GM23338 (cell line): Measurements from ENCODE around the gene GADD45A. TPM values are rescaled to one million over a fixed set of nuclear protein-coding genes. Genes with fewer than 3 reads are reported as not detected.
A peak's percentile ranks its signal among the peaks of the same experiment; 100 is the strongest.

Source experiments
- ATAC-seq: fragments of 200-7000 bp; cut with Tn5 transposase; 3 replicates; pipeline ENCODE4 v1.9.1; 2020
- DNase-seq: peaks from one replicate; pipeline ENCODE4 v3.0.0-alpha.2; 2015; ENCODE audit warnings: low spot score
- H2AFZ ChIP-seq: fragments of 200-600 bp; sonication (generic); 2 replicates; pipeline ENCODE4 v1.8.0; 2016; ENCODE audit warnings: antibody characterized with exemption, mild to moderate bottlenecking, moderate library complexity
- H3F3A ChIP-seq: fragments of 200-600 bp; sonication (generic); replicated peaks from 2 replicates; pipeline ENCODE4 v1.8.0; 2017; ENCODE audit warnings: antibody characterized with exemption, mixed run types, low read depth
- H3K27ac ChIP-seq: fragments of 200-600 bp; sonication (generic); 2 replicates; pipeline ENCODE4 v1.6.1; 2016; ENCODE audit warnings: low read depth
- H3K27me3 ChIP-seq: fragments of 200-600 bp; sonication (generic); 2 replicates; pipeline ENCODE4 v1.8.0; 2016; ENCODE audit warnings: mild to moderate bottlenecking, mixed run types, moderate library complexity; ENCODE audit not compliant: insufficient read depth
- H3K36me3 ChIP-seq: fragments of 200-600 bp; sonication (generic); 2 replicates; pipeline ENCODE4 v1.8.0; 2016; ENCODE audit warnings: mild to moderate bottlenecking; ENCODE audit not compliant: insufficient read depth
- H3K4me1 ChIP-seq: fragments of 200-600 bp; sonication (generic); 2 replicates; pipeline ENCODE4 v1.8.0; 2016; ENCODE audit warnings: mild to moderate bottlenecking, moderate library complexity; ENCODE audit not compliant: insufficient read depth
- H3K4me2 ChIP-seq: fragments of 200-600 bp; sonication (generic); 2 replicates; pipeline ENCODE4 v1.7.1; 2017; ENCODE audit warnings: mixed run types
- H3K4me3 ChIP-seq: fragments of 200-600 bp; sonication (generic); 2 replicates; pipeline ENCODE4 v1.6.1; 2016; ENCODE audit warnings: mixed run types
- H3K79me2 ChIP-seq: fragments of 200-600 bp; sonication (generic); replicated peaks from 2 replicates; pipeline ENCODE4 v1.8.0; 2017; ENCODE audit warnings: mild to moderate bottlenecking; ENCODE audit not compliant: insufficient read depth
- H3K9me2 ChIP-seq: fragments of 200-600 bp; sonication (generic); 2 replicates; pipeline ENCODE4 v1.8.0; 2017; ENCODE audit not compliant: insufficient read depth
- H4K20me1 ChIP-seq: fragments of 200-600 bp; sonication (generic); replicated peaks from 2 replicates; pipeline ENCODE4 v1.8.0; 2017; ENCODE audit warnings: mild to moderate bottlenecking; ENCODE audit not compliant: insufficient read depth
- H3K27ac Mint-ChIP-seq: 2 replicates; pipeline ENCODE4 v1.8.0; 2020; ENCODE audit warnings: inconsistent platforms, mild to moderate bottlenecking, moderate library complexity, mixed read lengths
- H3K27me3 Mint-ChIP-seq: 3 replicates; pipeline ENCODE4 v1.8.0; 2022; ENCODE audit warnings: low read depth, mild to moderate bottlenecking, moderate library complexity, mixed read lengths, inconsistent platforms; ENCODE audit not compliant: insufficient read depth, poor library complexity
- H3K36me3 Mint-ChIP-seq: 3 replicates; pipeline ENCODE4 v1.8.0; 2021; ENCODE audit warnings: low read depth, mild to moderate bottlenecking, inconsistent platforms, moderate library complexity, mixed read lengths
- H3K4me1 Mint-ChIP-seq: 3 replicates; pipeline ENCODE4 v1.8.0; 2020; ENCODE audit warnings: mild to moderate bottlenecking, inconsistent platforms, mixed read lengths
- H3K4me3 Mint-ChIP-seq: 3 replicates; pipeline ENCODE4 v1.8.0; 2021; ENCODE audit warnings: moderate library complexity, mild to moderate bottlenecking, inconsistent platforms, mixed read lengths
- H3K9me3 Mint-ChIP-seq: 3 replicates; pipeline ENCODE4 v1.8.0; 2020; ENCODE audit warnings: moderate library complexity, mild to moderate bottlenecking, inconsistent platforms, mixed read lengths
- CREB1 ChIP-seq: fragments of 250-450 bp; sonication (Bioruptor Pico); IDR thresholded peaks from 2 replicates; pipeline ENCODE4 v1.5.0; 2020; ENCODE audit warnings: low read depth, mild to moderate bottlenecking, moderate library complexity
- CTCF ChIP-seq, 2 experiments: fragments of 200-600 bp in 1 of 2; sonication (generic) in 1 of 2; conservative IDR thresholded peaks; 2 replicates each; pipeline versions ENCODE4 v1.5.1 to v1.6.1; 2016 to 2017; ENCODE audit warnings: antibody characterized with exemption in 2 of 2, low read depth in 2 of 2, mild to moderate bottlenecking in 2 of 2, moderate library complexity in 1 of 2
- ETS1 ChIP-seq: IDR thresholded peaks from 2 replicates; pipeline ENCODE4 v1.6.1; 2016; ENCODE audit warnings: antibody characterized with exemption
- EZH2 ChIP-seq: fragments of 200-600 bp; sonication (generic); IDR thresholded peaks from one replicate; pipeline ENCODE4 v1.8.0; 2017; ENCODE audit warnings: antibody characterized with exemption, mild to moderate bottlenecking, low read depth; ENCODE audit not compliant: unreplicated experiment
- EZH2phosphoT487 ChIP-seq: fragments of 200-600 bp; sonication (generic); IDR thresholded peaks from one replicate; pipeline ENCODE4 v1.8.1; 2018; ENCODE audit warnings: antibody characterized with exemption; ENCODE audit not compliant: unreplicated experiment
- JUNB ChIP-seq: IDR thresholded peaks from one replicate; pipeline ENCODE4 v1.6.1; 2016; ENCODE audit warnings: antibody characterized with exemption; ENCODE audit not compliant: unreplicated experiment
- NANOG ChIP-seq: IDR thresholded peaks from 2 replicates; pipeline ENCODE4 v1.6.1; 2016; ENCODE audit warnings: antibody characterized with exemption, borderline replicate concordance
- POLR2AphosphoS5 ChIP-seq: IDR thresholded peaks from 2 replicates; pipeline ENCODE4 v1.6.1; 2016; ENCODE audit warnings: antibody characterized with exemption, low read depth
- REST ChIP-seq: IDR thresholded peaks from one replicate; pipeline ENCODE4 v1.6.1; 2018; ENCODE audit warnings: antibody characterized with exemption; ENCODE audit not compliant: unreplicated experiment
- STAT1 ChIP-seq: IDR thresholded peaks from one replicate; pipeline ENCODE4 v1.6.1; 2016; ENCODE audit warnings: antibody characterized with exemption; ENCODE audit not compliant: unreplicated experiment
- ZNF114 ChIP-seq: fragments of 250-450 bp; sonication (Bioruptor Pico); IDR thresholded peaks from 2 replicates; pipeline ENCODE4 v1.5.0; 2020; ENCODE audit warnings: mild to moderate bottlenecking, moderate library complexity
- polyA plus RNA-seq: library from polyadenylated mRNA; unstranded; fragments of >200 nt; fragmentation: Nextera tagmentation; extraction: Ambion mirVana; gene quantifications from 2 replicates; pipeline ENCODE4 v1.2.1, GENCODE V29; 2016
- total RNA-seq: library from RNA; depleted of rRNA; stranded (reverse); fragments of >200 nt; shearing (Covaris generic); gene quantifications from 2 replicates; pipeline ENCODE4 v1.2.3, GENCODE V29; 2014

The GADD45A gene
- total and polyA plus RNA-seq, 2 experiments from 2014 or later = 25.9 to 39.5 TPM

- TF ChIP-seq CTCF (conservative IDR thresholded peaks at IDR 0.05; ENCODE audit: low read depth in 2 of 2) (no peak), NANOG (no peak), EZH2phosphoT487 (no peak), REST (no peak), ETS1 (no peak), STAT1 (no peak), CREB1 (CRISPR knock-in tag) (no peak), EZH2 (no peak)
Measured at GRCh38 chr1:67683316-67683715, 1.7 kb upstream of the GADD45A start (continued).

GRCh38 chr1:67683766-67684525, 1.1 kb upstream of the GADD45A start:
- H2AFZ ChIP-seq = peak overlapping the region; percentile 87
- Mint-ChIP-seq H3K36me3 (peaks cover 21% of the 10 kb centered on the region), H3K4me3 (peak overlapping the region; percentile 1; the same call in 1 of the 3 replicates), H3K27ac (no peak overlapping the region; the same call in 1 of the 2 replicates), H3K9me3 (no peaks in the 10 kb centered on the region; the same call in 2 of the 3 replicates), H3K27me3 (peaks cover 9% of the 10 kb centered on the region), H3K4me1 (peaks cover 27% of the 10 kb centered on the region)
- peaks cover 17% of the 10 kb centered on the region for H3K4me1 ChIP-seq
- no peaks in the 10 kb centered on the region for H3K9me2 ChIP-seq
- DNase-seq (no peak), ATAC-seq (no peak)
- H3K27ac ChIP-seq = peak overlapping the region; percentile 24; the same call in 1 of the 2 replicates
- peak overlapping the region; percentile 59; the same call in 1 of the 2 replicates for H3K4me2 ChIP-seq
- H3K79me2 ChIP-seq = peaks cover 15% of the 10 kb centered on the region
- 0 out of 2 replicates have a peak, but pooled peaks cover 3% of the 10 kb centered on the region for H3F3A ChIP-seq
- no peaks in the 10 kb centered on the region for H3K27me3 ChIP-seq
- H3K36me3 ChIP-seq = peaks cover 7% of the 10 kb centered on the region
- peaks cover 4% of the 10 kb centered on the region; the same call in 1 of the 2 replicates for H4K20me1 ChIP-seq
- H3K4me3 ChIP-seq = no peak overlapping the region; the same call in 1 of the 2 replicates
- TF ChIP-seq ZNF114 (CRISPR knock-in tag) = no peak
- TF ChIP-seq JUNB = no peak
- no peak for TF ChIP-seq STAT1
- TF ChIP-seq CREB1 (CRISPR knock-in tag) = no peak
- no peak for TF ChIP-seq POLR2AphosphoS5
- TF ChIP-seq CTCF (conservative IDR thresholded peaks at IDR 0.05; ENCODE audit: low read depth in 2 of 2) = no peak
- TF ChIP-seq NANOG = no peak
